K562 (cell line): ENCODE data around the gene CELF6. TPM values are rescaled to one million over a fixed set of nuclear protein-coding genes. Genes with fewer than 3 reads are reported as not detected.
A peak's percentile ranks its signal among the peaks of the same experiment; 100 is the strongest.

Experiments used
- ATAC-seq: fragments of 200-7000 bp; cut with Tn5 transposase; 3 replicates; pipeline ENCODE4 v1.9.1; 2020; ENCODE audit warnings: moderate library complexity
- BruUV-seq: library from RNA; stranded (reverse); fragments of 400-500 nt; replicated peaks from 2 replicates; lab custom pipeline; 2021; lab: Mats Ljungman, UMichigan
- CTCF ChIA-PET: fragments of 300-600 bp; formaldehyde crosslinking; extraction: SDS; loops from one replicate; lab custom pipeline; 2021; ENCODE audit warnings: low intra/inter-chr PET ratio; lab: Yijun Ruan, JAX
- POLR2A ChIA-PET: fragments of 300-600, 350-650 bp; sonication (Branson Sonifier 250); formaldehyde crosslinking; extraction: SDS; loops from one replicate; lab custom pipeline; 2021; ENCODE audit warnings: antibody characterized with exemption, inconsistent platforms; lab: Yijun Ruan, JAX
- DNase-seq, 4 experiments: peaks; one replicate each; pipeline versions ENCODE4 v3.0.0 to v3.0.0-alpha.2; 2011 to 2018; ENCODE audit warnings: low spot score in 3 of 4, mixed read lengths in 3 of 4; ENCODE audit errors: extremely low read depth in 1 of 4
- FAIRE-seq: peaks from 2 replicates; lab custom pipeline; 2011; peaks lifted over from hg19 to GRCh38; lab: Jason Lieb, UNC
- H2AFZ ChIP-seq: 2 replicates; pipeline ENCODE4 v1.6.0; 2011; ENCODE audit warnings: low read depth, low read length, control low read depth, inconsistent platforms
- H3K27ac ChIP-seq: fragments of 200-600 bp; 3 replicates; pipeline ENCODE4 v1.8.0; 2011; ENCODE audit warnings: low read depth, mild to moderate bottlenecking, control low read depth, inconsistent platforms, low read length, moderate library complexity, mixed read lengths; ENCODE audit errors: extremely low read depth
- H3K27me3 ChIP-seq, 2 experiments: fragments of 300-600 bp in 1 of 2; 2 replicates in 1 of 2; 3 replicates in 1 of 2; pipeline versions ENCODE4 v1.6.0 to v1.8.0; 2011; ENCODE audit warnings: inconsistent platforms in 2 of 2, low read length in 2 of 2, mild to moderate bottlenecking in 1 of 2, mixed read lengths in 1 of 2, moderate library complexity in 1 of 2; ENCODE audit not compliant: control insufficient read depth in 2 of 2, insufficient read depth in 2 of 2
- H3K36me3 ChIP-seq: fragments of 300-600 bp; 3 replicates; pipeline ENCODE4 v1.8.0; 2011; ENCODE audit warnings: mild to moderate bottlenecking, low read length, inconsistent platforms; ENCODE audit not compliant: control insufficient read depth, insufficient read depth
- H3K4me1 ChIP-seq, 2 experiments: fragments of 200-600 bp in 1 of 2; replicated peaks in 1 of 2; 2 replicates in 1 of 2; 3 replicates in 1 of 2; pipeline versions ENCODE4 v1.5.1 to v1.8.0; 2011; ENCODE audit warnings: inconsistent platforms in 2 of 2, low read length in 2 of 2, mild to moderate bottlenecking in 1 of 2, mixed read lengths in 1 of 2, moderate library complexity in 1 of 2; ENCODE audit not compliant: control insufficient read depth in 2 of 2, insufficient read depth in 2 of 2
- H3K4me2 ChIP-seq: 2 replicates; pipeline ENCODE4 v1.6.1; 2011; ENCODE audit warnings: low read length, control low read depth, inconsistent platforms, mixed read lengths; ENCODE audit not compliant: insufficient read depth
- H3K4me3 ChIP-seq: fragments of 200-600 bp; sonication (generic), shearing (Covaris generic); 2 replicates; pipeline ENCODE4 v1.5.1; 2016; ENCODE audit warnings: control low read depth, inconsistent platforms
- H3K79me2 ChIP-seq: fragments of 200-600 bp; 3 replicates; pipeline ENCODE4 v1.8.0; 2011; ENCODE audit warnings: low read length, inconsistent platforms; ENCODE audit not compliant: control insufficient read depth, insufficient read depth
- H3K9ac ChIP-seq, 2 experiments: 2 replicates each; pipeline versions ENCODE4 v1.6.0 to v1.6.1; 2011; ENCODE audit warnings: low read depth in 2 of 2, low read length in 2 of 2, control low read depth in 1 of 2, inconsistent platforms in 1 of 2, mild to moderate bottlenecking in 1 of 2, mixed read lengths in 1 of 2; ENCODE audit not compliant: insufficient read depth in 1 of 2
- H3K9me1 ChIP-seq: one replicate; pipeline ENCODE4 v1.6.0; 2011; ENCODE audit warnings: inconsistent platforms, mild to moderate bottlenecking, low read length, moderate library complexity; ENCODE audit not compliant: control insufficient read depth, insufficient read depth
- H3K9me3 ChIP-seq: replicated peaks from 2 replicates; pipeline ENCODE4 v1.5.1; 2011; ENCODE audit warnings: low read depth, low read length, inconsistent platforms; ENCODE audit not compliant: control insufficient read depth, insufficient read depth
- H4K20me1 ChIP-seq: replicated peaks from 2 replicates; pipeline ENCODE4 v1.6.1; 2011; ENCODE audit warnings: low read length, inconsistent platforms, mixed read lengths; ENCODE audit not compliant: control insufficient read depth, insufficient read depth
- AFF1 ChIP-seq, 2 experiments: fragments of 450-650 bp; IDR thresholded peaks; 2 replicates each; pipeline ENCODE4 v1.6.1; 2018; ENCODE audit warnings: mild to moderate bottlenecking in 2 of 2, low read depth in 1 of 2; ENCODE audit not compliant: partially characterized antibody in 2 of 2
- CREBBP ChIP-seq: IDR thresholded peaks from one replicate; pipeline ENCODE4 v1.6.1; 2012; ENCODE audit warnings: low read depth, mild to moderate bottlenecking, control low read depth, inconsistent platforms, low read length
- EGR1 ChIP-seq: fragments of 450-650 bp; conservative IDR thresholded peaks from 2 replicates; pipeline ENCODE4 v1.6.1; 2017; ENCODE audit warnings: mild to moderate bottlenecking
- ETS2 ChIP-seq: IDR thresholded peaks from 2 replicates; pipeline ENCODE4 v1.6.1; 2016; ENCODE audit warnings: borderline replicate concordance, missing genetic modification characterization, mild to moderate bottlenecking, moderate library complexity, missing compliant biosample characterization; ENCODE audit not compliant: poor library complexity, severe bottlenecking
- ETV1 ChIP-seq: fragments of 450-650 bp; conservative IDR thresholded peaks from 2 replicates; pipeline ENCODE4 v1.6.1; 2016; ENCODE audit warnings: missing genetic modification characterization, control low read depth, low read depth, missing compliant biosample characterization
- TSC22D4 ChIP-seq: fragments of 450-650 bp; IDR thresholded peaks from 2 replicates; pipeline ENCODE4 v1.6.1; 2016; ENCODE audit warnings: missing genetic modification characterization, missing biosample characterization, control low read depth
- ZBTB11 ChIP-seq, 3 experiments: fragments of 200-800 bp in 1 of 3; fragments of 250-450 bp in 1 of 3; fragments of 450-650 bp in 1 of 3; sonication (Bioruptor Pico) in 1 of 3; sonication (Bioruptor generic) in 1 of 3; formaldehyde crosslinking in 1 of 3; IDR thresholded peaks; 2 replicates each; pipeline versions ENCODE4 v1.6.1 to v1.8.0; 2016 to 2022; ENCODE audit warnings: mild to moderate bottlenecking in 2 of 3, missing genetic modification characterization in 2 of 3, missing compliant biosample characterization in 1 of 3, moderate library complexity in 1 of 3
- ZNF224 ChIP-seq: sonication (generic); formaldehyde crosslinking; IDR thresholded peaks from 2 replicates; pipeline ENCODE4 v1.8.0; 2022; ENCODE audit warnings: mild to moderate bottlenecking, missing genetic modification reagents
- ZNF324 ChIP-seq: fragments of 250-450 bp; sonication (Bioruptor Pico); IDR thresholded peaks from 2 replicates; pipeline ENCODE4 v1.4.0; 2020; ENCODE audit warnings: mild to moderate bottlenecking
- ZNF449 ChIP-seq: fragments of 250-450 bp; sonication (Bioruptor Pico); IDR thresholded peaks from 2 replicates; pipeline ENCODE4 v1.8.0; 2022; ENCODE audit warnings: moderate library complexity, mild to moderate bottlenecking, inconsistent platforms
- WGBS: fragments of 100-300 bp; shearing (Covaris generic); methylation state at CpG from one replicate; pipeline ENCODE4 v1.1.6; 2016; ENCODE audit warnings: low coverage, mixed read lengths; ENCODE audit not compliant: insufficient coverage; ENCODE audit errors: missing lambda C conversion rate; 5-methylcytosine and 5-hydroxymethylcytosine counted together
- in situ Hi-C: fragments of 300-500 bp; cut with MboI; formaldehyde crosslinking; loops from 4 replicates; pipeline ENCODE4 v1.15.0; 2018; ENCODE audit warnings: inconsistent platforms, mixed read lengths
- intact Hi-C: fragments of 100-400 bp; cut with micrococcal nuclease; formaldehyde crosslinking; loops from 2 replicates; pipeline ENCODE4 v1.14.2; 2022
- polyA plus RNA-seq, 8 experiments: library from polyadenylated mRNA; depleted of rRNA in 4 of 8; stranded (reverse) in 5 of 8; unstranded in 3 of 8; fragments of >200 nt; fragmentation: Nextera tagmentation in 2 of 8; fragmentation: Illumina TruSeq in 1 of 8; extraction: Ambion mirVana in 2 of 8; extraction: Trizol in 1 of 8; gene quantifications; 2 replicates each; pipeline versions ENCODE4 v1.2.1 to v1.2.3, GENCODE V29; 2011 to 2014; ENCODE audit warnings: inconsistent platforms in 1 of 8, missing spikeins in 1 of 8
- total RNA-seq, 7 experiments: library from RNA; depleted of rRNA in 6 of 7; stranded (reverse); fragments of >200 nt in 6 of 7; fragmentation: Illumina TruSeq in 2 of 7; extraction: Trizol in 2 of 7; gene quantifications; 2 replicates each; pipeline versions ENCODE4 v1.2.1 to v1.2.3, GENCODE V29; 2011 to 2021; ENCODE audit warnings: low replicate concordance in 1 of 7

CELF6 gene
- total and polyA plus RNA-seq, 9 of the 15 experiments (the other 6 are each of a cell fraction or from before 2014, with no cell fraction given): 0.01 to 0.11 TPM; not detected in 7

- TF ChIP-seq ZNF449 (no peak), ZNF324 (CRISPR knock-in tag) (no peak), ETV1 (tag) (no peak), TSC22D4 (tag) (no peak), ZNF224 (CRISPR knock-in tag) (no peak)
Observed at GRCh38 chr15:72306211-72306785, 13.7 kb downstream of the CELF6 start (continued).

DNA sequence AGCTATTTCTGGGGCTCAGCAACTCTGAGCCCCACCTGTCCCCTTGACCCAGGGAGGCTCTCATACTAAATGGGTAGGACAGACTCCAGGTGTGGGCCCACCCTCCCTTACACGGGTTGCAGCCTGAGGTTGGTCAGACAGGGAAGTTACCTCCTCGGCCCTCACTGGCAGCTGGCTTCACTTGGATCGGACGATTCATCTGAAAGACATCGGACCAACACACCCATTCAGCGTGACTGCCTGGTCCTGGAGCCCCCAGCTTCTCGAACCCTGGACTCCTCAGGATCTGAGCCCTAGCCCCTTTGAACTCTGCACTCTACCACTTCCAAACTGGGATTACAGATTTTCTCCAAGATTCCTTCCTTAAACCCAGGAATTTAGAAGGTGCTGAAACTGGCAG is 15.4 kb downstream of the CELF6 start:
- FAIRE-seq: no peak
- CTCF ChIA-PET: no interaction called here
- TF ChIP-seq ETS2 (tag): no peak
- TF ChIP-seq CREBBP: no peak
- TF ChIP-seq EGR1: no peak
- TF ChIP-seq AFF1 (IDR thresholded peaks at IDR 0.05; ENCODE audit: low read depth in 1 of 2, partially characterized antibody in 2 of 2): no peak
- no peak for TF ChIP-seq ZBTB11 (CRISPR knock-in tag; IDR thresholded peaks at IDR 0.05)

More for the DNA sequence above, 15.4 kb downstream of the CELF6 start:
- Histone ChIP-seq H3K79me2 (no peaks in the 10 kb centered on the region), H2AFZ (no peak overlapping the region), H3K9me1 (no peaks in the 10 kb centered on the region), H3K36me3 (no peaks in the 10 kb centered on the region), H3K27me3 (peaks cover 17 to 30% of the 10 kb centered on the region in 2 experiments), H3K9me3 (no peaks in the 10 kb centered on the region), H3K9ac (peak overlapping the region in 1 of 2 experiments; percentile 16; a peak in 1 of 4 replicates), H3K4me3 (no peak overlapping the region), H4K20me1 (no peaks in the 10 kb centered on the region; the same call in 1 of the 2 replicates), H3K4me2 (no peak overlapping the region), H3K27ac (no peak overlapping the region), H3K4me1 (no peaks in the 10 kb centered on the region)
- intact Hi-C loops (no loop called here), in situ Hi-C loops (loop anchor here (25.0 kb wide), 3 partner anchors 783 to 1783 kb away; partner anchors contain the start of gene GOLGA6A)
- POLR2A ChIA-PET: interaction anchor here (1.2 kb wide), 1 partner anchor 13 kb away, joined by 3 read pairs; no protein-coding TSS in a partner anchor
- BruUV-seq: no TSS peak
- WGBS: 5% methylated on average over 7 of the region's 7 CpGs
- no peak for ATAC-seq
- no peak for DNase-seq
